GM12874 (cell line): ENCODE results near the gene MAFF.

Experiments
- CTCF ChIP-seq: IDR thresholded peaks from 2 replicates; pipeline ENCODE4 v1.5.1; 2011; ENCODE audit warnings: low read depth, mild to moderate bottlenecking, control low read depth, low read length, moderate library complexity; ENCODE audit not compliant: insufficient read depth

The MAFF gene

GRCh38 chr22:38262051-38262795 is 60.4 kb downstream of the MAFF start:
- peak; percentile 66 for TF ChIP-seq CTCF

- TF ChIP-seq CTCF, result no peak
Observed at GRCh38 chr22:38264322-38264843, 62.6 kb downstream of the MAFF start.
